Measurements from ENCODE around the gene VPS37D.

Gene VPS37D

DNA sequence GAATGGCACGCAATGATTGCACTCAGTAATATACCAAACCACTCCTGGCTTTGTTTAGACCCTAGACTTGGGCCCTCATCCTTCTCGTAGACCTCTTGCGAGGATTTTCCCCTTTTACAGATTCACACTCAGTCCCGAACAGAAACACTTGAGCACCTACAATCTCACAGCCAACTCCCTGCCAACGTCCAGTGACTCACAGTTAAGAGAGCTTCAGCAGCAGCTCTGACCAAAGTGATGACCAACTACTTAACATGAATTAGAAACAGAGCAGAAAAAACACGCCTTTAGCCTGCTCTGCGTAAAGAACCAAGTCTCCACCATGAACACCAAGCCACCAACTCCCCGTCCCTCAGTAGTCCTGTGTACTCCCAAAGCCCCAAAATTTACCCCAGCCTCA lies 13.4 kb downstream of the VPS37D start:
- DNase-seq, result no peak

DNA sequence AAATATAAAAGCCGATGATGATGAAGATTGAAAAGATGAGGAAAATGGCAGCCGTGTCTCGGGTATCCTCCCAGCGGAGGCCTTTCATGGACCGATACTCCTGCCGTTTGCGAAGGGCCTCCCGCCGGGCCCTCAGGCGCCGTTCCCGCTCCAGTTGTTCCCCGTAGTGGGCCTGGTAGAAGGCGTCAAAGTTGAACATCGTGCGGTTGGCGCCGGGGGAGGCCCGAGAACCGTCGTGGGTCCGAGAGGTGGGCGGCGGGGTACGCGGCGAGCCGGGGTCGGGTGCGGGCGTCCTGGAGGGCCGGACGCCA lies 15.1 kb downstream of the VPS37D start:
- no peak for DNase-seq

DNA sequence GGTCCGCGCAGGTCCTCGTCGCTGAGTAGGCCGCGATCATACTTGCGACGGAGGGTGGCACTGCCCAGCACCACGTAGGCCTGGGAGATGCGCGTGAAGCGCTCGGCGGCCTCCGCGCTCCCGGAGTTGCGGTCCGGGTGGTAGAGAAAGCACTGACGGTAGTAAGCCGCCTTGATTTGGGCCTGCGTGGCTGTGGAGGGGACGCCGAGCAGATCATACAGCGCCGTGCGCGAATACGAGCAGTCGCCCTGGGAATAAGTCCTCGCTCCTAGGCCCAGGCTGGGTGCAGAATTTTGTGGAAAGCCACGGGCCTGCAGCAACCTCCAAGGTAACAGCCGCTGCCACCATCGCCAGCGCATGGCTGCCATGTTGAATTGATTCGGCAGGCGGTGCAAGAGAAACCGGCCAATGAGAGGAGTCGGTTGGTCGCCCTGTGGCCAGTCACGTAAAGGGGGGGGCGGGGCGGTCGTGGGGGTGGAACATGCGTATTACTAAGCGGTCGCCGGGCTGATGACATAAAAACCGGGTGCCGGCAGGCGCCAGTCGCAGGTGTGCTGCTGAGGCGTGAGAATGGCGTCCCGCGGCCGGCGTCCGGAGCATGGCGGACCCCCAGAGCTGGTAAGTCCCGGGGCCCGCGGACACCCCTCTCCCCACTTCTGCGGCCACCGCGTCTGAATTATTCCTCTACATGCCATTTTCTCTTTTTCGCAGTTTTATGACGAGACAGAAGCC lies 15.6 kb downstream of the VPS37D start, which contains the start of the genes BUD23 and DNAJC30:
Gene BUD23 (plus strand): TSS at position 542 of the 732 bp plus-strand sequence. CDS start 29 bp downstream, at position 571.
Gene DNAJC30 (minus strand): TSS at position 398 of the 732 bp plus-strand sequence. CDS start 30 bp downstream, at position 368.
- DNase-seq, result peak; percentile 92

DNA sequence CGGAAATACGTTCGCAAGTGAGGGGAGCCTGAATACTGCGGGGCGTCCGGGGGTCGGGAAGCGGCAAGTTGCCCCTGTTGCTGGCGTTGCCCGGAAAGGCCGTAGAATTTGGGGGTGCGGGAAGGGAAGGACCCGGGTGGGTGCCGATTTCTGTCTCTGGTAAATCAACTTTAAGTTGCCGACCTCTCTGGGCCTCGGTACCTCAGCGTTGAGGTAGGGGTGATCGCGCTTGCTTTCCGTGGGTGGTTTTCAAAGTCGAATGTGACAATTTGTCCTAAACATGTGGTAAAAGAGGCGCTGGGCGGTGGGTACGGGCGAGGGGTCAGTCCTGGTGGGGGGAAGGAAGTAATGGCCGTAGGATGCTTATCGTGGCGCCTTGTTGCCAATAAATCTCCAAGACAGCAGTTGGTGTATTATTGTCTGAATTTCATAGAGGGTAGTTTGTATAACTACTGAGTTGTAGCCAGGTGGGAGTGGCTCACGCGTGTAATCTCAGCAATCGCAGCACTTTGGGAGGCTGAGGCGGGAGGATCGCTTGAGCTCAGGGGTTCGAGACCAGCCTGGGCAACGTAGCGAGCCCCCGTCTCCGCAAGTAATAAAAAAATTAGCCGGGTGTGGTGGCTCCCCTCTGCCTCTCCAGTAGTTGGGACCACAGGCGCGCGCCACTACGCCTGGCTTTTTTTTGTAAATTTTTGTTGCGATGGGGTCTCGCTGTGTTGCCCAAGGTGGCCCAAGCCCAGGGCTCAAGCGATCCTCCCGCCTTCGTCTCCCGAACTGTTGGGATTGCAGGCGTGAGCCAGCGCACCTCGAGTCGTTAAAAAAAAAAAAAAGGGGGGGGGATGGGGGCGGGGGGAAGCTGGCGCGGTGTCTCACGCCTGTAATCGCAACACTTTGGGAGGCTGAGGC lies 16.4 kb downstream of the VPS37D start:
- no peak for DNase-seq

DNA sequence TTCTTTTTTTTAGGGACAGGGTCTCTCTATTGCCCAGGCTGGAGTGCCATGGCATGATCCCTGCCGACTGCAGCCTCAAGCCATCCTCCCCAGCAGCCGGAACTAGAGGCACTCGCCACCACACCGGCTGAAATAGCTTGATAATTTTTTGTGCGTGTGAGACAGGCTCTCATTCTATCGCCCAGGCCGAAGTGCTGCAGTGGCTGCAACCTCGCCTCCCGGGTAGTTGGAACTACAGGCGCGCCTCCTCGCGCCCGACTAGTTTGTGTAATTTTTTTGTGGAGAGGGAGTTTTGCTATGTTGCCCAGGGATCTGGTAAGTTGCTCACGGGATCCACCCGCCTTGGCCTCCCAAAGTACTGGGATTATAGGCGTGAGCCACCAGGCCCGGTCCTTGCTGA lies 17.7 kb downstream of the VPS37D start:
- DNase-seq, result no peak

DNA sequence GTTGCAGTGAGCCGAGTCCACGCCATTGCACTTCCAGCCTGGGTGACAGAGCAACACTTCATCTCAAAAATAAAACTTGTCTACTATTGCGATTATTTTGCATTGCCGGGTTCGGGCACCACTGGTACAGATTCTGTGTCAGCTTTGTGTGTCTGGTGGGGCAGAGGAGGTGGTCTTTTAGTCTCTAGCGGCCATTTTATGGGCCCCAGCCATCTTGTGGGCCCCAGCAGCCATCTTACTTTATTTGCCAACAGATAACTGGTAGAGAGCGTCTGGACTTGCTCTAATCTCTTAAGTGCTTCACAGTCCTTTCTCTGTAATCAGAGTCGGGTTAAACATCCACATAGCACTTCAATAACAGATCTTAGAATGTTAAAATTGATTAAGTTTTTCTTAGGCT lies 20.7 kb downstream of the VPS37D start:
- no peak for DNase-seq

DNA sequence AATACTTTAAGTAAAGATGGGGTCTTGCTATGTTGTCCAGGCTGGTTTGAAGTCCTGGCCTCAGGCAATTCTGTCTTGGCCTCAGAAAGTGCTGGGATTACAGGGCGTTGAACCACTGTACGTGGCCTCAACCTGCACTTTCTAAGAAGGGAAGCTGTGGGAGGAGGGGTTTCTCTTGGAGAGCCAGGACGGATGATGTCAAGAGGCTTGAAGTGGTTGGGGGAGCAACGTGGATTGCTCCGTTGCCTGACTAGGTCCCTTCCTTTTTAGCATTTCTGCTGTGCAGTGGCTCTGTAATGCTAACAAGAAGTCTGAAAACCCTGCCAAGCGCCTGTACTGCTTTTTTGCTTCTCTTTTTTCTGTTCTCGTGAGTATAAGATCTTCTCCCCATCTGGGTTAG lies 23.0 kb downstream of the VPS37D start:
- DNase-seq, result no peak

DNA sequence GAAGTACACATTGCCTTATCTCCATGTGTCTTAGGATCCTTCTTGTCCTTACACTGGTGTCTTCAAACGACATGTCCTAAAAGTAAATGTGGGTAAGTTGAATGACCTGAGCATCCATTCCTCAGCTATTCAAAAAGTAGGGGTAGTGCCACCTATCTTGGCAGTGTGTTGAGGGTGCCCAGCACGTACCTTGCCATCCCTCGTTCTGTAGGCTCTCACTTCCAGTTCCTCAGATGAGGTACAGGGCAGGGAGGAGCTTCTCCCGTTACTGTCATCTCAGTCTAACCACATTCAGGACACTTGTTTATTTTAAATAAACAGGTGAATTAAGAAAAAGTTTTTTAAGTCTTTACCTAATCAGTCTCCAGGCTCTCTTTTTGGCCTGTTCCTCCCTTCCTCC lies 28.7 kb downstream of the VPS37D start:
- no peak for DNase-seq

DNA sequence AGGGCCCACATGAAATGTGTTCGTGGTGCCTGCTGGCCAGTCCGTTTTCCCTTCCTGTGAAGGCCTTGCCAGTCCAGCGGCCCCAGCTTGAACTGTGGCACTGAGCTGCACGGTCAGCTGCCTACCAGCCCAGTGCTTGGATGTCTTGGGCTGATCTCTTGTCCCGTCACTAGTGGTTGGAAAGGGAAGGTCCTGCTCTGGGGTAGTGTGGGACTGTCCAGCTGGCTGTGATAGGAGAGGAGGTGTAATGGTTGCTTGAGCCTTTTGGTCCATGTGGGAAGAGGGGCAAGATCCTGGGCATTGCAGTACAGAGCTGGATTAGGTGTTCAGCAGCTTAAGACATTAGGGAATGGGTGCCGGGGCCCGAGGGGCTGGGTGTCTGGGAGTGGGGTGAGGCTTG lies 30.8 kb downstream of the VPS37D start:
- no peak for DNase-seq

DNA sequence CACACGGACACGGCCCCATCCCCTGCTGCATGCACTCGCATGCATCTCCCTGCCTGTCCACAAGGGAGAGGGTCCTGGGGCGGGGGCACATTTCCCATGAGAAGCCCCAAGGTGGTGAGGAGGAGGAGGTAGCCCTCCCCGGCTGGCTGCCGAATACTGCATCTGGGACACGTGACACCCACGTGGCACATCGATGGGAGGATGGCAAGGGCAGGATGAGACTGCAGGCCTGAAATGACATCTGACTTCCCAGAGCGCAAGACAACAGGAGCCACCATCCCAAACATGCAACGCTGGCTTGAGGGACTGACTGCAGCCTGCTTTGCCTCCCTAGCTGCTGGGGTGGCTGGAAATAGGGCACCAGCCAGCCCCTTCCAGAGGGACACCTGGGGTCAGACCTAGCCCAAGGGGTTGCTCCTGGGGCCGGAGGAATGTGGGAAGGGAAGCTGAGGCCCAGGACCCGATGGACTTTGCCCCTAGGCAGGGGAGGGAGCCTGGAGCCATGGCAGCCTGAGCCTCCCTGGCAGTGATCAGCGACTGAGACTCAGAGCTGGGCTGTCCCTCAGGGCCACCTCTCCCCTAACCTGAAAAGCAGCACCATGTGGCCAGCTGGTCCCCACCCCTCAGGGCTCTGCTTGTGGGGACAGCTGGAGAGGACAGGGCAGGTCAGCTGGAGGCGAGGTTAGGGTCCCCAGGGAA lies 31.9 kb downstream of the VPS37D start:
- DNase-seq, result no peak

DNA sequence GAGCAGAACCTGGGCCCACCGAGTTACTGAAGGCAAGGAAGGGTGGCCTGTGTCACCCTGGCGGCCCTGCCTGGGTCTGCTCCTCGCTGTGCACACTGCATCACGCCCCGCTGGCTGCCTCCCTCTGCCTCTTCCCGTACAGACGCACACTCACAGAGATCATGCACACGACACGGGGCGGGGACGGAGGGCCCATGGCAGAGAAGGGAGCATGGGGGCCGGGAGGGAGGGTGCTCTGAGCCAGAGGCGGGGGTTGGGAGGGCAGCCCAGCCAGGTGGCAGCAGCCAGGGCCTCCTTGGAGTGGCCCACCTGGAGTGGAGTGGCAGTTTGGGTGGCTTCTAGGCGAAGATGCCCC lies 32.4 kb downstream of the VPS37D start:
- no peak for DNase-seq

DNA sequence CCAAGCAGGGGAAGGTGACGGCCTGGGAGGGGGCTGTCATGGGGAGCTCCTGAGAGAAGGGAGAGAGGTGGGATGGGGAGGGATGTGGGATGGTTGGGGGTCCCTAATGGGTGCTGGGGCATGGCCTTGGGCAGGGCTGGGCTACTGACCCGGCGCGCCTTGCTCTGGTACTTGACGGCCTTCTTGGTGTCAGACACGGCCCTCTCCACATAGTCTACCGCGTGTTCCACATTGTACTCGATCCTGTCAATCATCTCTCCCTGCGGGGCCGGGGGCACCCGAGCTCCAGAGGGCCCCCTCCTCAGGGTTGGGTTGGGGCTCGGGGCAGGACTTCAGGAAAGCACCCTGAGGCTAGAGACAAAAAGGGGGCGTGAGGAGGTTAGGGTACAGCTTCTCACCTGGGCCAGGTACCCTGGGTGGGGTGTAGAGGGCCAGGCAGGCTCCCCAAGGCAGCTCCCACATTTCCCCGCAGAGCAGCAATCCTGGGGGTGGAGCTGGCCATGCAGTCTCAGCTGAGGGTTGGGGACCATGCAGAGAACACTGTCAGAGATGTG lies 33.0 kb downstream of the VPS37D start:
- DNase-seq, result no peak

DNA sequence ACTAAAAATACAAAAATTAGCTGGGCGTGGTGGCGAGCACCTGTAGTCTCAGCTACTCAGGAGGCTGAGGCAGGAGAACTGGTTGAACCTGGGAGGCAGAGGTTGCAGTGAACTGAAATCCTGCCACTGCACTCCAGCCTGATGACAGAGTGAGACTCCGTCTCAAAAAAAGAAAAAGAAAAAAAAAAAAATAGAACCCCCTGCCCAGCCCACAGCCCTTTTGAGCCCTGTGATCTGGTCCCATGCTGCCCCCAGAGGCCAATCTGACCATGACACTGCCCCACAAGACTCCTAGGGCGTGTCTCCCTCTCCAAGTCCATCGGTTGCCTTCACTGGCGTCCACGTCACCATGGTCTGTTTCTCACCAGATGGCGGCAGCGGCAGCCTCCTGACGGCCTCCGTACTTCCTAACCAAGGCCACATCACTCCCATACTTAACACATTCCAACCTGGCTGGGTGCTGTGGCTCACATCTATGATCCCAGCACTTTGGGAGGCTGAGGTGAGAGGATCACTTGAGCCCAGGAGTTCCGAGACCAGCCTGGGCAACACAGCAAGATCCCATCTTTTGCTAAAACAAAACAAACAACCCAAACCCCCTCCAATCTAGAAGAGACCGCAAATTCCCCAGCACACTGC lies 33.8 kb downstream of the VPS37D start:
- DNase-seq, result no peak

DNA sequence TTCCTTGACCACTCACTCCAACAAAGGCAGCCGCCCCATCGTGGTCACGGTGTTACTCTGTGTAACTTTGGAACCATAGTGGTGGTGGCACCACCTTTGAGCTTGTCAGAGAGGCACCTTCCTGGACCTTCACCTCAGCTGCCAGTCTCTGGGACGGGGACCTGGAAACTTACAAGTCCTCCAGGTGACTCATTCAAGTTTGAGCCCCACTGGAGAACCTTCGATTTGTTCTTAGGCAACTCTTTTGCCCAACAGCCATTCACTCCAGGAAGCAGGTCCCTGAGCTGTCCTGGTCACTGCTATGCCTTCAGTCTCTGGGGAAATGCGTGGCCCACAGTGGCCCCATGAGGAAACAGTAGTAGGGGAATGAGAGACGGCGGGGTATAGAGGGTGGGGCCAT lies 34.6 kb downstream of the VPS37D start:
- DNase-seq, result no peak

DNA sequence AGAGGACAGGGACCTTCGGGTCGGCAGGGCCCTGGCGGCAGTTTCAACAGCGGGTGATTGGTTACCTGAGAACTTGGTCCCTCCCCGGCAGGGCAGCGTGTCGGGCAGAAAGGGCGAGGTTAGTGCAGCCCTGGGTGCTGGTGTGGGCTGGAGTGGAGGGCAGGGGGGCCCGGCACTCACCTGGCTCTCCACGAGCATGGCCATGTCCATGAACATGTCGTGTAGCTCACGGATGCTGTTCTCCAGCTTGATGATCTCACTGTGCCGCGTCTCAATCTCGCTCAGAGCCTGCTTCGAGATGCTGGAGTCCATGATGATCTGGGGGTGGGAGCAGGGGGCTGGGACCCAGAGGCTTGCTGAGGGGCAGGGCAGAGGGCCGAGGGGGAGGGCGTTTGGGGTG lies 35.0 kb downstream of the VPS37D start:
- no peak for DNase-seq

DNA sequence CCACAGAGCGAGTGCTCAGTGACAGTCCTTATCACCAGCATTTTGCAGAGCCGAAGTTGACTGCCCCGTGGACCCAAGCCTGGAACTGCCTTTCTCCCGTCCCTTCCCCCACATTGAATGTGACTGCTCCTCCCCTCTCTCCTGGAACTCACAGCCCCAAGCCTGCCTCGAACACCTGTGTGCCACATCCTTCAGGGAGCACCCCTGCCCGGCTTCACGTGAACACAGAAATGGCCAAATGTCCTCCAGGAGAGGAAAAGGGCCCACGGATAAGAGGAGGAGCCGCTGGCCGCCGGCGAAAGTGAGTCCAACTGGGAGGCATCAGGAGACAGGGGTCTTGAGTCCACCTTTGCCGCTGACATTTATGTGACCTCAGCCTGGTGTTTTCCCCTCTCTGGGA lies 35.6 kb downstream of the VPS37D start:
- DNase-seq, result no peak

DNA sequence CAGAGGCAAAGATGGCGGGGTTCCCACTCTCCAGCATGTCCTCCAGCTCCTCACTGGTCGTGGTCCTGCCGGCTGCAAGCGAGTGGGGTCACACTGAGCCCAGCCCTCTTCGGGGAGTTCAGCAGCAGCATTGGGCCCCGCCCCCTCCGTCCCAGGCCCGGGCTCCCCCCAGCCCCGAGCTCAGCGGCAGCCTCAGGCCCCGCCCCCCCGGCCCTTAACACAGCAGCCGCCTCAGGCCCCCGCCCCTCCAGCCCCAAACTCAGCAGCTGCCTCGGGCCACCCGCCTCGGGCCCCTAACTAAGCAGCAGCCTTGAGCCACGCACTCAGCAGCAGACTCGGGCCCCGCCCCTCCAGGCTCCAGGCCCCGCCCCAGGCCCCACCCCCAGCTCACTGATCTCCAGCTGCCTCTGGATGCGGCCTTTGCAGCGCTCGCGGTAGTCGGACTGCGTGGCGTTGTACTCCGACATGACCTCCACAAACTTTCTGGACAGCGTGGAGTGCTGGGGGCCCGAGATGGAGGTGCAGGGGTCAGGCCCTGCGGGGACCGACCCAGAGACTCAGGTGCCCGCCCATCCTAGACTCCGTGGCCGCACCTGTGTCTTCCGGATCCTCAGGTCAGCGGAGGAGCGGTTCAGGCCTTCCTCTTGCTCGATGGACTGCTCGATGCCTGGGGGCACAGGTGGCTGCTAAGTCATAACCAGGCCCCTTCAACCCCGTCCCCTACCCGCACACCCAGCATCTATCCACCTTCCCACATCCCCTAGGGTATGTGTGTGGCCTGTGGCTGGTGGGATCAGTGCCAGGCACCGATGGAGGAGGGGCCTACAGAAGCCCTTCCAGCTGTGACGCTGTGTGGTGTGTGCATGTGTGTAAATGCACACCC lies 36.4 kb downstream of the VPS37D start:
- no peak for DNase-seq

DNA sequence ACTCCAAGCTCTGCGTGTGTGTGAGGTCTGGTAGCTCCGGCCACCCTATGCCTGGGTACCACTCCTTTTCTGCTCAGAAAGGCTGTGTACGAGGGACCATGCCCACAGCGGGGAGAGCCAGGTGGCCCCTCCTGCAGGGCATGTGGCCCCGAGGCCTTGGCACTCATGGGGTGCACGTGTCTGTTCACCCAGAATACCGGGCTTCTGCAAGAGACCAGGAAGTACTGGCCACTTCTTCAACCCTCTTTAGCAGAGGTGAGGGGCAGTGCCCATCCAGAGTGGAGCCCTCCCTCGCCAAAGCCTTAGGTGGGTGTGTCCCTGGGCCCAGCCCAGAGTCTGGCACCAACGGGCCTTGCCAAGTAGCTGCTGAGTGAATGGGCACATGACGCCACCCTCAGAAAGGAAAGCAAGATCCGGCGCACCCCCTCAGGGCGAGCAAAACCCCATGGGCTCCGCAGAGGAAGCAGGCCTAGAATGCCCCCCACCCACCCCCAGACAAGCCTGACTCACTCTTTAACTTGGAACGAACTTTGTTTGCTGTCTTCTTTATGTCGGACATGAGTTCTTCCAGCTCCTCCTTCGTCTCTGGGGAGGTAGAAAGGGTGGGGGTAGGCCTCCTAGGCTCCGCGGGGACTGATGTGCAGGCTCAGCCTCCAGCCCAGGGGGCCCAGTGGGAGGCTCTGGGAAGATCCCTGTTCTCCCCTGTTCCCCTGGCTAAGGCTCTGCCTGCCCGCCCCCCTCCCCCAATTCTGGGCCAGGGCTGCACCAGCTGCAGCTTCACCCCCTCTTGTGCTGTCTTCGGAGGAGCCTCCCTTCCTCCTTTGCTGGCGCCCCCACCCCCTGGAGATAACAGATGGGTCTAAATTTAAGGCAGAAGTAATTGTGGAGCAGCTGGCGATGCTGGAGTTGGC lies 37.3 kb downstream of the VPS37D start:
- no peak for DNase-seq

DNA sequence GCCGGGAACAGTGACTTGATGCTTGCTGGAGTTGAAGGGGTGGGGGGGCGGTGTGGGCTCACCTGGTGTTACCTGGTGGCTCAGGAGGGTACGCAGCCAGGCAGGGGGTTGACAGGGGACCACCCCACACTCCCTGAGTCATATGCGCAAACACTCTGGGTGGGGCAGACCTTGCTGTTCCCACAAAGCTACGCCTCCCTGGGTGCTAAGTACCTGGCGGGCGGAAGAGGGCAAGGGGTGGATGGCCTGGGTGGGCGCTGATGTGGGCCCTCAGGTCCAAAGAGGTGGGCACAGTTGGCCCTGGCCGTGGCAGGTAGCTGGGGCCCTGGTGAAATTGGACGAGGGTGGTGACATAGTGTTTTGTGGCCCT lies 37.9 kb downstream of the VPS37D start:
- DNase-seq, result no peak

DNA sequence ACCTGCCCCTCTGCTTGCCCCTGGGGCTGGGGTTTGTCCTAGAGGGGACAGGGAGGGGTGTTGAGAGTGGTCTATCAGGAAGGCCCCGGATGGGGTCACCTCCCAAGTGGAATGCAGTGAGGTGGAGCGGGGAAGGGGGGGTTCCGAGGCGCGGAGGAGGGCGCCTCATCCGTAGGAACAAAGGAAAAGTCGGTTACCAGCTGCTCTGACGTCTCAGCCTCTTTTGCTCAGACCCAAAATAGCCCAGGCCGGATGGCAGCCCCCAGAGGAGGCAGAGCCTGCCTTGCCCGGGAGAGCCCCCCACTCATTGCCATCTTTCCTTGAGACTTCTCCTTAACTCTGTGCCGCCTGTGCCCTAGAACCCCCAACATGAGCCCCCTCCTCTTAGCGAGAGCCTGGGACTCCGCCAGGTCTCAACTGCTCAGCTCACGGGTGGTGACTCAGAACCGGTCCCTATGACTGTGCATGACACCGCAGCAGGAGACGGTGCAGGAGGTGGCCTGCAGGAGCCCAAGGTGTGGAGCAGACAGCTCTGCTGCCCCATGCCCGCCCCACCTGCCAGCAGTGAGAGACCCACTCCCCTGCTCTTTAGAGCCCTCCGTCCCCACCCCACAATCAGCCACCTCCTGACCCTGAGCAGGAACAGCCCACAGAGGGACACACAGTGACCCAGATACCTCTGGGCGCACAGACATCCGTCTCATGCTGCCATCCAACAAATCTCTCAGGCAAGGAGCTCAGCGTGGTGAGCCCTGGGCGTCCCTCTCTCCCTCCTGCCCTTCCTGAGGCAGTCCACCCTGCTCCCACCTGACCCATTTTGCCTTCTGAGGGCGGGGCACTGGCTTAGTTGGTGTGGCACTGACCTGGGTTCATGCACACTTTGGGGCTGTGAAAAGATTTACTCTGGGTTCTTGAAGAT lies 38.8 kb downstream of the VPS37D start:
- DNase-seq, result no peak
